H1 (cell line): ENCODE results near the gene HSF2. TPM values are rescaled to one million over a fixed set of nuclear protein-coding genes. Genes with fewer than 3 reads are reported as not detected.

ENCODE experiments used
- CTCF ChIA-PET: fragments of 300-600 bp; sonication (Branson Sonifier 250); formaldehyde crosslinking; loops from one replicate; lab custom pipeline; 2021; ENCODE audit not compliant: partially characterized antibody; lab: Charles Lee
- POLR2A ChIA-PET: fragments of 300-600 bp; sonication (Branson Sonifier 250); formaldehyde crosslinking; loops from one replicate; lab custom pipeline; 2021; ENCODE audit warnings: inconsistent platforms; ENCODE audit not compliant: partially characterized antibody; lab: Charles Lee
- DNase-seq, 2 experiments: peaks; one replicate each; pipeline versions ENCODE4 v3.0.0 to v3.0.0-alpha.2; 2010 to 2022; ENCODE audit warnings: low spot score in 2 of 2, low read depth in 1 of 2, mixed read lengths in 1 of 2
- FAIRE-seq: peaks from 2 replicates; lab custom pipeline; 2011; peaks lifted over from hg19 to GRCh38; lab: Jason Lieb, UNC
- H2AFZ ChIP-seq: 2 replicates; pipeline ENCODE4 v1.8.1; 2012; ENCODE audit warnings: low read length, inconsistent platforms
- H2AK5ac ChIP-seq: 2 replicates; pipeline ENCODE4 v1.6.1; 2013; ENCODE audit warnings: low read depth, low read length
- H2BK120ac ChIP-seq: replicated peaks from 2 replicates; pipeline ENCODE3; 2013; ENCODE audit warnings: low read depth, low read length, inconsistent platforms
- H2BK12ac ChIP-seq: 2 replicates; pipeline ENCODE4 v1.6.1; 2013; ENCODE audit warnings: low read depth, low read length
- H2BK15ac ChIP-seq: 2 replicates; pipeline ENCODE4 v1.6.1; 2013; ENCODE audit warnings: low read length
- H2BK20ac ChIP-seq: 2 replicates; pipeline ENCODE4 v1.6.1; 2013; ENCODE audit warnings: low read length
- H2BK5ac ChIP-seq: 2 replicates; pipeline ENCODE4 v1.6.1; 2013; ENCODE audit warnings: low read depth, low read length
- H3K14ac ChIP-seq: 2 replicates; pipeline ENCODE4 v1.6.1; 2013; ENCODE audit warnings: inconsistent platforms; ENCODE audit not compliant: insufficient read length
- H3K18ac ChIP-seq: 2 replicates; pipeline ENCODE4 v1.6.1; 2013; ENCODE audit warnings: low read length; ENCODE audit errors: extremely low read depth
- H3K23ac ChIP-seq: 2 replicates; pipeline ENCODE4 v1.6.1; 2013; ENCODE audit warnings: inconsistent platforms; ENCODE audit not compliant: insufficient read length
- H3K23me2 ChIP-seq: 2 replicates; pipeline ENCODE4 v1.6.1; 2013; ENCODE audit warnings: low read depth, low read length
- H3K27ac ChIP-seq: 2 replicates; pipeline ENCODE4 v1.6.1; 2011; ENCODE audit warnings: low read depth, low read length, inconsistent platforms
- H3K27me3 ChIP-seq, 4 experiments: replicated peaks in 1 of 4; 1 replicate in 1 of 4; 2 replicates in 3 of 4; pipeline versions ENCODE4 v1.6.1 to v1.8.1; 2011 to 2013; ENCODE audit warnings: low read length in 3 of 4, mild to moderate bottlenecking in 3 of 4, inconsistent platforms in 2 of 4, mixed read lengths in 2 of 4, moderate library complexity in 1 of 4; ENCODE audit not compliant: control insufficient read depth in 3 of 4, insufficient read depth in 3 of 4; ENCODE audit errors: extremely low read depth in 1 of 4
- H3K36me3 ChIP-seq, 4 experiments: 2 replicates each; pipeline versions ENCODE4 v1.6.1 to v1.8.1; 2011 to 2013; ENCODE audit warnings: mild to moderate bottlenecking in 4 of 4, low read length in 3 of 4, moderate library complexity in 2 of 4, control low read depth in 1 of 4, inconsistent platforms in 1 of 4; ENCODE audit not compliant: insufficient read depth in 4 of 4, control insufficient read depth in 2 of 4
- H3K4ac ChIP-seq: replicated peaks from 2 replicates; pipeline ENCODE3; 2013; ENCODE audit warnings: low read length, low read depth, mixed read lengths, inconsistent platforms; ENCODE audit not compliant: insufficient read length
- H3K4me1 ChIP-seq, 4 experiments: replicated peaks in 1 of 4; 1 replicate in 1 of 4; 2 replicates in 3 of 4; pipeline versions ENCODE4 v1.6.1 to v1.8.1; 2011 to 2013; ENCODE audit warnings: low read length in 3 of 4, inconsistent platforms in 2 of 4, mixed read lengths in 1 of 4; ENCODE audit not compliant: insufficient read depth in 4 of 4, control insufficient read depth in 3 of 4
- H3K4me2 ChIP-seq, 2 experiments: 2 replicates each; pipeline versions ENCODE4 v1.6.1 to v1.8.1; 2011 to 2013; ENCODE audit warnings: low read depth in 2 of 2, low read length in 2 of 2, control low read depth in 1 of 2, inconsistent platforms in 1 of 2, mild to moderate bottlenecking in 1 of 2; ENCODE audit not compliant: insufficient read depth in 1 of 2
- H3K4me3 ChIP-seq, 4 experiments: fragments of 200-600, 300-600 bp in 1 of 4; sonication (generic), shearing (Covaris generic), sonication (Bioruptor Twin) in 1 of 4; 2 replicates each; pipeline versions ENCODE4 v1.5.1 to v1.8.1; 2011 to 2016; ENCODE audit warnings: low read length in 4 of 4, low read depth in 3 of 4, control low read depth in 2 of 4, inconsistent platforms in 2 of 4, mild to moderate bottlenecking in 2 of 4, mixed read lengths in 1 of 4, moderate library complexity in 1 of 4; ENCODE audit not compliant: insufficient read depth in 2 of 4; ENCODE audit errors: extremely low read depth in 1 of 4
- H3K56ac ChIP-seq: replicated peaks from 2 replicates; pipeline ENCODE3; 2013; ENCODE audit warnings: low read depth, mild to moderate bottlenecking, mixed read lengths, low read length, inconsistent platforms; ENCODE audit not compliant: insufficient read length
- H3K79me1 ChIP-seq: 2 replicates; pipeline ENCODE4 v1.6.1; 2013; ENCODE audit warnings: low read depth, low read length, control low read depth
- H3K79me2 ChIP-seq, 2 experiments: 2 replicates each; pipeline versions ENCODE4 v1.6.1 to v1.8.1; 2012 to 2013; ENCODE audit warnings: low read length in 2 of 2, mild to moderate bottlenecking in 2 of 2, inconsistent platforms in 1 of 2; ENCODE audit not compliant: insufficient read depth in 2 of 2, control insufficient read depth in 1 of 2
- H3K9ac ChIP-seq, 4 experiments: replicated peaks in 1 of 4; 1 replicate in 1 of 4; 2 replicates in 3 of 4; pipeline versions ENCODE4 v1.6.1 to v1.8.1; 2011 to 2013; ENCODE audit warnings: low read depth in 3 of 4, low read length in 3 of 4, control low read depth in 2 of 4, mild to moderate bottlenecking in 2 of 4, moderate library complexity in 2 of 4, inconsistent platforms in 1 of 4; ENCODE audit errors: extremely low read depth in 1 of 4
- H3K9me3 ChIP-seq, 2 experiments: 2 replicates each; pipeline versions ENCODE4 v1.6.1 to v1.8.1; 2012 to 2013; ENCODE audit warnings: mild to moderate bottlenecking in 2 of 2, moderate library complexity in 2 of 2, control low read depth in 1 of 2, inconsistent platforms in 1 of 2, low read depth in 1 of 2, low read length in 1 of 2, mixed read lengths in 1 of 2; ENCODE audit not compliant: insufficient read depth in 2 of 2
- H4K20me1 ChIP-seq, 2 experiments: replicated peaks in 1 of 2; 2 replicates each; pipeline versions ENCODE3 to v1.8.1; 2011 to 2013; ENCODE audit warnings: inconsistent platforms in 2 of 2, low read length in 2 of 2, mild to moderate bottlenecking in 1 of 2; ENCODE audit not compliant: insufficient read depth in 2 of 2, control insufficient read depth in 1 of 2
- H4K5ac ChIP-seq: 2 replicates; pipeline ENCODE4 v1.6.1; 2013; ENCODE audit warnings: low read length, low read depth, mixed read lengths, inconsistent platforms; ENCODE audit not compliant: insufficient read length
- H4K8ac ChIP-seq: 2 replicates; pipeline ENCODE4 v1.8.0; 2013; ENCODE audit warnings: mild to moderate bottlenecking, moderate library complexity, low read length, inconsistent platforms; ENCODE audit not compliant: insufficient read depth; ENCODE audit errors: extremely low read depth
- H4K91ac ChIP-seq: replicated peaks from 2 replicates; pipeline ENCODE3; 2013; ENCODE audit warnings: low read length, mixed read lengths, inconsistent platforms; ENCODE audit not compliant: insufficient read length
- CHD2 ChIP-seq: IDR thresholded peaks from 2 replicates; pipeline ENCODE4 v1.6.1; 2012; ENCODE audit warnings: low read length, improper control_type of control experiment
- CREB1 ChIP-seq: IDR thresholded peaks from 2 replicates; pipeline ENCODE4 v1.6.1; 2012; ENCODE audit warnings: inconsistent platforms
- EGR1 ChIP-seq: IDR thresholded peaks from 2 replicates; pipeline ENCODE4 v1.6.1; 2011; ENCODE audit warnings: low read depth, low read length, borderline replicate concordance
- EP300 ChIP-seq, 2 experiments: IDR thresholded peaks; 1 replicate in 1 of 2; 2 replicates in 1 of 2; pipeline ENCODE4 v1.6.1; 2011 to 2012; ENCODE audit warnings: low read depth in 2 of 2, low read length in 2 of 2, mild to moderate bottlenecking in 2 of 2, borderline replicate concordance in 1 of 2, inconsistent platforms in 1 of 2, moderate library complexity in 1 of 2
- EZH2 ChIP-seq: fragments of 200-600 bp; sonication (generic); IDR thresholded peaks from 2 replicates; pipeline ENCODE4 v1.7.1; 2012; ENCODE audit warnings: low read depth, mild to moderate bottlenecking, moderate library complexity, low read length, inconsistent platforms; ENCODE audit not compliant: severe bottlenecking
- GTF2F1 ChIP-seq: IDR thresholded peaks from 2 replicates; pipeline ENCODE4 v1.6.1; 2012; ENCODE audit warnings: low read depth, low read length, improper control_type of control experiment, borderline replicate concordance
- RAD21 ChIP-seq, 2 experiments: IDR thresholded peaks in 1 of 2; conservative IDR thresholded peaks in 1 of 2; 2 replicates each; pipeline ENCODE4 v1.6.1; 2011; ENCODE audit warnings: low read depth in 2 of 2, low read length in 2 of 2, improper control_type of control experiment in 1 of 2, inconsistent platforms in 1 of 2, mild to moderate bottlenecking in 1 of 2, moderate library complexity in 1 of 2
- RXRA ChIP-seq: IDR thresholded peaks from 2 replicates; pipeline ENCODE4 v1.6.1; 2011; ENCODE audit warnings: low read depth, mild to moderate bottlenecking, low read length, moderate library complexity; ENCODE audit not compliant: insufficient read depth
- SIN3A ChIP-seq, 2 experiments: IDR thresholded peaks in 1 of 2; conservative IDR thresholded peaks in 1 of 2; 2 replicates each; pipeline ENCODE4 v1.6.1; 2011 to 2012; ENCODE audit warnings: low read length in 2 of 2, improper control_type of control experiment in 1 of 2, low read depth in 1 of 2, mild to moderate bottlenecking in 1 of 2
- TAF1 ChIP-seq: IDR thresholded peaks from 2 replicates; pipeline ENCODE4 v1.6.1; 2011; ENCODE audit warnings: mild to moderate bottlenecking, low read depth, low read length
- TAF7 ChIP-seq: optimal IDR thresholded peaks from 2 replicates; pipeline ENCODE3; 2011; ENCODE audit warnings: low read depth, mild to moderate bottlenecking, inconsistent platforms, low read length, moderate library complexity, borderline replicate concordance
- WGBS, 2 experiments: shearing (Covaris generic) in 1 of 2; methylation state at CpG; one replicate each; pipeline versions ENCODE4 v1.1.6 to v1.1.7; 2013 to 2015; ENCODE audit warnings: low lambda C conversion rate in 2 of 2, mixed read lengths in 2 of 2, inconsistent platforms in 1 of 2, low coverage in 1 of 2, missing lambda C conversion rate in 1 of 2; ENCODE audit not compliant: insufficient replicate concordance in 2 of 2, insufficient coverage in 1 of 2, insufficient read length in 1 of 2; ENCODE audit errors: extremely low coverage in 1 of 2, missing lambda C conversion rate in 1 of 2; 5-methylcytosine and 5-hydroxymethylcytosine counted together
- polyA plus RNA-seq, 7 experiments: library from polyadenylated mRNA; depleted of rRNA in 3 of 7; stranded (reverse) in 5 of 7; unstranded in 2 of 7; fragments of >200 nt in 5 of 7; fragments of 200-250 nt in 2 of 7; gene quantifications; 1 replicate in 5 of 7; 2 replicates in 1 of 7; 4 replicates in 1 of 7; pipeline versions ENCODE4 v1.2.1 to v1.2.3, GENCODE V29; 2011 to 2013; ENCODE audit warnings: missing spikeins in 2 of 7, mixed read lengths in 2 of 7
- total RNA-seq: library from RNA; stranded (reverse); fragmentation: NEBNext Ultra II Directional; extraction: Animal tissue kit (Norgen Biotek cat#: 25700); gene quantifications from 2 replicates; pipeline ENCODE4 v1.2.1, GENCODE V29; 2021
- TF ChIP-seq, protein P1 (sequence below): IDR thresholded peaks from 2 replicates; pipeline ENCODE4 v1.6.1; 2011; ENCODE audit warnings: low read depth, mild to moderate bottlenecking, low read length; ENCODE audit not compliant: insufficient read depth
- TF ChIP-seq, protein P2 (sequence below): IDR thresholded peaks from 2 replicates; pipeline ENCODE4 v1.6.1; 2012; ENCODE audit warnings: inconsistent platforms

HSF2 gene
- total and polyA plus RNA-seq, 2 of the 8 experiments (the other 6 are each of a cell fraction or from before 2014, with no cell fraction given) = 16.3 to 18.3 TPM

DNA sequence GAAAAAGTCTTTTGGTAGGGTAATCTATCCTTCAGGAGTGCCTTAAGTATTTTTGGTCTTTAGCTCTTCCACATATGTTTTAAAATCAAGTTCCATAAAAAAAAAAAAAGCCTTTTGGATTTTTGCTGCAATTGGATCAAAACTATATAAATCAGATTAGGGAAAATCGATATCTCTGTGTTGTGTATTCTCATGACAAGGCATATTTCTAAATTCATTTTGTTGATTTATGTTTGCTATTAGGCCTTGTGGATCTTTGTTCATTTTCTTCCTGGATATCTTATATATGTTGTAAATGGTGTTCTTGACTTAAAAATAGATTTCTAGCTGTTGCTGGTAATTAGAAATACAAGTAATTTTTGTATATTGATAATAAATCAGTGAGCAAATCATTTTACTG lies 8.8 kb downstream of the HSF2 start:
- Histone ChIP-seq H3K18ac (no peak overlapping the region), H3K79me1 (peaks cover 3% of the 10 kb centered on the region), H3K4me2 (no peak overlapping the region), H2BK12ac (no peak overlapping the region), H3K56ac (no peak overlapping the region), H3K4ac (no peak overlapping the region), H4K91ac (no peak overlapping the region), H3K23ac (no peak overlapping the region), H4K5ac (no peak overlapping the region), H3K27me3 (no peaks in the 10 kb centered on the region), H3K27ac (no peak overlapping the region), H4K20me1 (peaks cover 3 to 8% of the 10 kb centered on the region in 2 experiments), H2AK5ac (no peak overlapping the region), H3K79me2 (peaks cover 0 to 87% of the 10 kb centered on the region in 2 experiments; a peak in 3 of 4 replicates), H3K4me1 (no peaks in the 10 kb centered on the region; a peak in 2 of 7 replicates), H3K9ac (no peak overlapping the region), H3K9me3 (no peaks in the 10 kb centered on the region), H3K4me3 (no peak overlapping the region), H2AFZ (no peak overlapping the region), H2BK120ac (no peak overlapping the region), H2BK5ac (no peak overlapping the region), H2BK20ac (no peak overlapping the region), H4K8ac (no peak overlapping the region), H2BK15ac (no peak overlapping the region), H3K23me2 (no peaks in the 10 kb centered on the region), H3K14ac (no peak overlapping the region), H3K36me3 (peaks cover 0 to 7% (median 0%) of the 10 kb centered on the region in 4 experiments; a peak in 1 of 8 replicates)
- ChIA-PET CTCF (no interaction called here), POLR2A (no interaction called here)
- FAIRE-seq (no peak), DNase-seq (no peak)
- WGBS, 2 experiments = 88% methylated on average over 1 of the region's 1 CpG; no CpG with 5 or more reads in 1 of the 2 experiments
- TF ChIP-seq RXRA = no peak
- no peak for TF ChIP-seq CHD2
- no peak for TF ChIP-seq TAF7
- TF ChIP-seq EP300 (IDR thresholded peaks at IDR 0.05; ENCODE audit: borderline replicate concordance in 1 of 2, low read depth in 2 of 2, low read length in 2 of 2) = no peak
- TF ChIP-seq EGR1 = no peak
- TF ChIP-seq, protein P1, sequence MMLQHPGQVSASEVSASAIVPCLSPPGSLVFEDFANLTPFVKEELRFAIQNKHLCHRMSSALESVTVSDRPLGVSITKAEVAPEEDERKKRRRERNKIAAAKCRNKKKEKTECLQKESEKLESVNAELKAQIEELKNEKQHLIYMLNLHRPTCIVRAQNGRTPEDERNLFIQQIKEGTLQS = no peak
- TF ChIP-seq SIN3A (conservative IDR thresholded peaks at IDR 0.05 in 1 of 2, IDR thresholded peaks at IDR 0.05 in 1 of 2; ENCODE audit: low read depth in 1 of 2, low read length in 2 of 2) = no peak
- no peak for TF ChIP-seq TAF1
- TF ChIP-seq CREB1 = no peak
- TF ChIP-seq GTF2F1 = no peak
- TF ChIP-seq, protein P2, sequence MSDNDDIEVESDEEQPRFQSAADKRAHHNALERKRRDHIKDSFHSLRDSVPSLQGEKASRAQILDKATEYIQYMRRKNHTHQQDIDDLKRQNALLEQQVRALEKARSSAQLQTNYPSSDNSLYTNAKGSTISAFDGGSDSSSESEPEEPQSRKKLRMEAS = no peak
- no peak for TF ChIP-seq RAD21 (IDR thresholded peaks at IDR 0.05 in 1 of 2, conservative IDR thresholded peaks at IDR 0.05 in 1 of 2; ENCODE audit: low read depth in 2 of 2, low read length in 2 of 2)
- TF ChIP-seq EZH2 = no peak
